D721Med (cell line): ENCODE measurements around the gene FBLL1.

Experiments
- DNase-seq: peaks from one replicate; pipeline ENCODE4 v3.0.0; 2011; ENCODE audit warnings: low spot score; ENCODE audit not compliant: insufficient read length
- FAIRE-seq: peaks from 2 replicates; lab custom pipeline; 2011; peaks lifted over from hg19 to GRCh38; lab: Jason Lieb, UNC
- TF ChIP-seq, protein P1 (sequence below): IDR thresholded peaks from 2 replicates; pipeline ENCODE4 v1.5.1; 2012; ENCODE audit warnings: mild to moderate bottlenecking, control low read depth; ENCODE audit not compliant: insufficient read depth; ENCODE audit errors: missing control alignments

Gene FBLL1

DNA sequence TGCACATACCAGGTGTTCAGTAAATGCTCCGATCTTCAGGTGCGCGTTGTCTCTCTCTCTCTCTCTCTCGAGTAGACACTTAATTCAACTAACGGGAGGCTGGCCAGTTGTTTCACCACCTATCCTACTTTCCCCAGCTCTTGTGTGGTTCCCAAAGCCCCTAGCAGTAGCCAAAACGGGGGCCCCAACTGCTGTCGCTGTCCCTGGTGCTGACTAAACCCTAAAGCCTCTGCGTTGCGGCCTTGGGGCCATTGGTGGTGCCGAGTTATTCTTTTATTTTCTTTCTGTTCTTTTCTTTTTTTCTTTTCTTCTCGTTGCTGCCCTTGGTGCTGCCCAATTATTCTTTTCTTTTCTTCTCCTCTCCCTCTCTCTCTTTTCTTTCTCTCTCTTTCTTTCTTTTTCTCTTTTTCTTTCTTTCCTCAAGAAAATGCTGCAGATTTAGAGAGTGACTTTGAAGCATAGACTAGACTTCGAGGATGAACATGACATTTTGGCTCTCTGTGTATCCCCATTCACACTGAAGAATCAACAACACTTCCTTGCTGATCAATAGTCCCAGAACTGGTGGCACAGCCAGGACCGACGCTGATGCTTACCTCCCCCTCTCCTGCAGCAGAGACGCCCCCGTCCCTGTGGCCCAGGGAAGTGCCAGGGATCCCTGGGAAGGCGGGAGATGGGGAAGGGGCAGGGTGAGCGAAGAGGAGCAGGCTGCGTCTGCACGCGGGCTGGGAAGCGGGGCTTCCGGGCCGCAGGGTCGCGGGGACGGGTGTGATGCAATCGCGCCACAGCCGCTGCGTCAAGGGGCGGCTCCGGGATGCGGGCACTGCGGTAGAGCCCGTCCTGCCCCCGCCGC is at the start of gene FBLL1:
FBLL1 (plus strand) TSS at position 785 of the 853 bp plus-strand sequence. CDS start 200 bp downstream, outside the sequence.
- DNase-seq (peak; percentile 76), FAIRE-seq (no peak)
- TF ChIP-seq, protein P1, sequence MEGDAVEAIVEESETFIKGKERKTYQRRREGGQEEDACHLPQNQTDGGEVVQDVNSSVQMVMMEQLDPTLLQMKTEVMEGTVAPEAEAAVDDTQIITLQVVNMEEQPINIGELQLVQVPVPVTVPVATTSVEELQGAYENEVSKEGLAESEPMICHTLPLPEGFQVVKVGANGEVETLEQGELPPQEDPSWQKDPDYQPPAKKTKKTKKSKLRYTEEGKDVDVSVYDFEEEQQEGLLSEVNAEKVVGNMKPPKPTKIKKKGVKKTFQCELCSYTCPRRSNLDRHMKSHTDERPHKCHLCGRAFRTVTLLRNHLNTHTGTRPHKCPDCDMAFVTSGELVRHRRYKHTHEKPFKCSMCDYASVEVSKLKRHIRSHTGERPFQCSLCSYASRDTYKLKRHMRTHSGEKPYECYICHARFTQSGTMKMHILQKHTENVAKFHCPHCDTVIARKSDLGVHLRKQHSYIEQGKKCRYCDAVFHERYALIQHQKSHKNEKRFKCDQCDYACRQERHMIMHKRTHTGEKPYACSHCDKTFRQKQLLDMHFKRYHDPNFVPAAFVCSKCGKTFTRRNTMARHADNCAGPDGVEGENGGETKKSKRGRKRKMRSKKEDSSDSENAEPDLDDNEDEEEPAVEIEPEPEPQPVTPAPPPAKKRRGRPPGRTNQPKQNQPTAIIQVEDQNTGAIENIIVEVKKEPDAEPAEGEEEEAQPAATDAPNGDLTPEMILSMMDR, result no peak

DNA sequence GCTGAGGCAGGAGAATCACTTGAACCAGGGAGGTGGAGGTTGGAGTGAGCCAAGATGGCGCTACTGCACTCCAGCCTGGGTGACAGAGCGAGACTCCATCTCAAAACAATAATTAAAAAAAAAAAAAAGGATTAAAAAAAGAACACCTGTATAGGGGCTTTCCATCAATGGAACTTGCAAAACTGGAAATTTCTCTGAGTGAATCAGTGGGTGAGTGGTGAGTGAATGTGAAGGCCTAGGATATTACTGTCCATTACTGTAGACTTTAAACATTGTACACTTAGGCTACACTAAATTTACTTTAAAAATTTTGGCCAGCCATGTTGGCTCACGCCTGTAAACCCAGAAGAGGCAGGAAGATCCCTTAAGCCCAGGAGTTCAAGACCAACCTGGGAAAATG is 48.5 kb upstream of the FBLL1 start:
- FAIRE-seq (no peak), DNase-seq (no peak)
- TF ChIP-seq, protein P1, result no peak

DNA sequence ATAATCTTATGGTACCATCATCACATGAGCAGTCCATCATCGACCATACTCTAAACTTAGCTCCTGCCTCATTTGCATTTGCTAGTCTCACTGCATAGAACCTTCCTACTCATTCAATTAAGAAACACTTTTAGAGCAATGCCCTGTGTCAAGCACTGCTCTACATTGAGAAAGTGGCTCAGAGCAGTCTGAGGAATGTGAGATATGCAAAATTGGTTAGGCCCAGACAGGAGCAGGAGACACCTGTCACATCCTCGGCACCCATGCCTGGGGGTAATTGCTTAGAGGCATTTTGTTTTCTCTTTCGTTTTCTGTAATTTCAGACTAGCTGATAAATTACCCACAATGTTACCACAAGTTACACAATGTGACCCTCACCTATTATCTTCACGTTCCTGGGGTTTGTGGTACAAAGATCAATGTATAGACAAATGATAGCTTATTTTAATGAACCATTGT is 47.7 kb upstream of the FBLL1 start:
- DNase-seq, result no peak
- FAIRE-seq, result no peak

DNA sequence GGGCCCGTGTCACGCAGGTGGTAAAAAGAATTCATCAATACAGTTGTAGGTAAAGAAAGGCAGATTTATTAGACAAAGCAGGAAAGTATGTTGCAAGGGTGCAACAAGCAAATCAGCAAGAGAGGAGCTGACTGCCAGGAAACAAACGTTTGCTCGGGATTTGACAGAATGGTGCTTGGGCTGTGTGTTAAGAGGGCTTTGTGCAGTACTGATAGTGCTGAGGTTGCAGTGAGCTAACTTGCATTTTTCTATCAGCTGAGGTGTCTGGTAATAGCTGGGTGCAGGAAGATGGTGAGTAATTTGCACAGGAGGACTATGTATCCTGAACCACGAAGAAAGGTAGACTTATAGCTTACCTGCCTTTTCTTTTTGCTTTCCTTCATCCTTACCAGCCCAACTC is 46.7 kb upstream of the FBLL1 start:
- no peak for FAIRE-seq
- TF ChIP-seq, protein P1, result no peak
- DNase-seq, result no peak

More for the DNA sequence above, 47.7 kb upstream of the FBLL1 start:
- TF ChIP-seq, protein P1, result no peak

DNA sequence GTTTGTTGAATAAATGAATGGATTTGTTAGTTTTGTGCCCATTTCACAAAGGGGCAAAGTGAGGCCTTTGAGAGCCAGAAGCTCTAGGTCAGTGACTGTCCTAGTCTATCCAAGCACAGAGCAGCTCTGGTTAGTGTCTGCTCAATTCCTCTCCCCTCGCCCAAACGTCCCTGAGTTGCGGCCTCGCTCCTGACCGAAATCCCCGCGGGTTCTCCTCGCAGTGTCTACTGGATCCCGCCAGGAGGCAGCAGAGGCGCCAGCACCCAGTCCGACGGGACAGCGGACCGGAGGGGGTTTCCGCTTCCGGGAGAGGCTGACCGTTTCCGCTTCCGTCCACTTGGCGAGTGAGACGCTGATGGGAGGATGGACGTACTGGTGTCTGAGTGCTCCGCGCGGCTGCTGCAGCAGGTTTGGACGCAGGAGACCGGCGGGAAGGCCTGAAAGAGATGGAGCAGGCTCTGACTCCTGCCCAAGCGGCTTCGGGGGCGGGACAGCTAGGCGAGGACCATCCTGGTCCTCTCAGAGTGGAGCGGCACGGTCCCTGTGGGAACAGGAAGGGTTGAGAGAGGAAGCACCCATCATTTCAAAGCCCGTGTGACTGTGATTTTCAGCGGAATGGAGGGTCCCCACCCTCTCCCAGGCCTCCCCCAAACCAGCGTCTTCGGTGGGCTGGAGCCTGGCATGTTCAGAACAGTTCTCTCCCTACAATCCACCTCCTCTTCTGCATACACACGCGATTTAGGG is 42.8 kb upstream of the FBLL1 start, which contains the start of gene RARS1:
RARS1 (plus strand) TSS at position 336 of the 744 bp plus-strand sequence; CDS start at position 364, 28 bp downstream.
- FAIRE-seq (no peak), DNase-seq (peak; percentile 81)
- TF ChIP-seq, protein P1, result peak; percentile 92

DNA sequence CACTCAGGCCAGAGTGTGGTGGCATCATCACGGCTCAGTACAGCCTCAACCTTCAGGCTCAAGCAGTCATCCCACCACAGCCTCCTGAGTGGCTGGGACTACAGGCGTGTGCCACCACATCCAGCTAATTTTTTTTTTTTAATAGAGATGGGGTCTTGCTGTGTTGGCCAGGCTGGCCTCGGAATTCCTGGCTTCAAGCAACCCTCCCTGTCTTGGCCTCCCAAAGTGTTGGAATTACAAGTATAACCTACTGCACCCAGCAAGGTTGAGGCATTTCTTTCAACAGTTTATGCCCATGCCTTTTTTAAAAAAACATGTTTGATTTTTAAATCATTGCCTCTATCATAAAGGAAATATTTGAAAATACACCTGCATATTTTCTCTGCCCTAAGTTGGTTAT is 40.0 kb upstream of the FBLL1 start:
- FAIRE-seq (no peak), DNase-seq (no peak)
- TF ChIP-seq, protein P1, result no peak
